Activated T-helper 2 cell treated with anti-CD3 and anti-CD28 coated beads, Interferon-gamma antibody, Interleukin-2, Interleukin-4, amounts not matched to agents 10 μg/mL and 5 μg/mL and 100 μg/mL, durations not matched to agents 14 hours and 24 hours and 36 hours (primary cell): ENCODE results near the gene PPP2R3A. TPM values are rescaled to one million over a fixed set of nuclear protein-coding genes. Genes with fewer than 3 reads are reported as not detected.
A peak's percentile ranks its signal among the peaks of the same experiment; 100 is the strongest.
"Not testable (repeated sequence)": the region's sequence is repeated elsewhere in the genome, so short reads cannot be mapped to it uniquely, and the experiment has no call there.

Experiments used
- DNase-seq: peaks from one replicate; pipeline ENCODE4 v3.0.0; 2021; ENCODE audit warnings: low spot score
- H3K27ac Mint-ChIP-seq: one replicate; pipeline ENCODE4 v1.8.0; 2021; ENCODE audit warnings: mixed read lengths
- H3K27me3 Mint-ChIP-seq: one replicate; pipeline ENCODE4 v1.8.0; 2021; ENCODE audit warnings: low read depth, mixed read lengths
- H3K36me3 Mint-ChIP-seq: one replicate; pipeline ENCODE4 v1.8.0; 2021; ENCODE audit warnings: low read depth, mixed read lengths
- H3K4me1 Mint-ChIP-seq: one replicate; pipeline ENCODE4 v1.8.0; 2021; ENCODE audit warnings: low read depth, mixed read lengths
- H3K4me3 Mint-ChIP-seq: one replicate; pipeline ENCODE4 v1.8.0; 2021; ENCODE audit warnings: low read depth, mild to moderate bottlenecking, moderate library complexity, mixed read lengths
- H3K9me3 Mint-ChIP-seq: one replicate; pipeline ENCODE4 v1.8.0; 2021; ENCODE audit warnings: mixed read lengths
- intact Hi-C: fragments of 100-400 bp; cut with micrococcal nuclease; formaldehyde crosslinking; loops from one replicate; pipeline ENCODE4 v1.15.1; 2023
- total RNA-seq: library from RNA; stranded (reverse); gene quantifications from 2 replicates; pipeline ENCODE4 v1.2.3, GENCODE V29; 2022

The PPP2R3A gene
- total RNA-seq, 1 donor from 2014 or later, result 0.09 TPM

- Mint-ChIP-seq H3K27ac (no peak overlapping the region), H3K36me3 (no peaks in the 10 kb centered on the region), H3K9me3 (no peaks in the 10 kb centered on the region), H3K4me3 (no peak overlapping the region), H3K4me1 (peaks cover 2% of the 10 kb centered on the region), H3K27me3 (peaks cover 21% of the 10 kb centered on the region)
- intact Hi-C loops, result no loop called here
- no peak for DNase-seq
These were observed 101.7 kb downstream of the PPP2R3A start for GRCh38 chr3:136067211-136067610.

GRCh38 chr3:136068708-136069107, 103.2 kb downstream of the PPP2R3A start:
- Mint-ChIP-seq H3K36me3 (no peaks in the 10 kb centered on the region), H3K4me3 (no peak overlapping the region), H3K27me3 (peaks cover 22% of the 10 kb centered on the region), H3K27ac (no peak overlapping the region), H3K9me3 (no peaks in the 10 kb centered on the region), H3K4me1 (peaks cover 2% of the 10 kb centered on the region)
- intact Hi-C loops, result no loop called here
- no peak for DNase-seq

- Mint-ChIP-seq H3K4me3 (no peak overlapping the region), H3K4me1 (peaks cover 2% of the 10 kb centered on the region), H3K36me3 (no peaks in the 10 kb centered on the region), H3K9me3 (no peaks in the 10 kb centered on the region), H3K27me3 (peaks cover 25% of the 10 kb centered on the region), H3K27ac (no peak overlapping the region)
- DNase-seq, result no peak
- intact Hi-C loops, result loop anchor here (10.0 kb wide), 2 partner anchors 745 to 1905 kb away; partner anchors contain the start of gene SLC35G2
These were observed 104.4 kb downstream of the PPP2R3A start for GRCh38 chr3:136069933-136070332.

- intact Hi-C loops, result loop anchor here (10.0 kb wide), 2 partner anchors 744 to 1904 kb away; partner anchors contain the start of gene SLC35G2
- Mint-ChIP-seq H3K9me3 (no peaks in the 10 kb centered on the region), H3K27me3 (peaks cover 25% of the 10 kb centered on the region)
These were observed 104.8 kb downstream of the PPP2R3A start for GRCh38 chr3:136070334-136070733.

GRCh38 chr3:136070953-136071949, 105.7 kb downstream of the PPP2R3A start:
- DNase-seq, result no peak
- H3K9me3 Mint-ChIP-seq, result no peaks in the 10 kb centered on the region

More at GRCh38 chr3:136070334-136070733, 104.8 kb downstream of the PPP2R3A start:
- Mint-ChIP-seq H3K27ac (no peak overlapping the region), H3K4me1 (peaks cover 4% of the 10 kb centered on the region), H3K36me3 (no peaks in the 10 kb centered on the region), H3K4me3 (no peak overlapping the region)
- DNase-seq, result no peak

GRCh38 chr3:136074546-136075170, 109.1 kb downstream of the PPP2R3A start:
- intact Hi-C loops, result loop anchor here (1.0 to 10.0 kb wide), 7 partner anchors 123 to 1900 kb away; partner anchors contain the start of genes MSL2, NCK1, SLC35G2 and STAG1
- Mint-ChIP-seq H3K9me3 (no peaks in the 10 kb centered on the region), H3K4me1 (peaks cover 5% of the 10 kb centered on the region), H3K36me3 (no peaks in the 10 kb centered on the region), H3K27ac (no peak overlapping the region), H3K4me3 (no peak overlapping the region), H3K27me3 (peaks cover 7% of the 10 kb centered on the region)
- DNase-seq, result no peak

More at GRCh38 chr3:136070953-136071949, 105.7 kb downstream of the PPP2R3A start:
- Mint-ChIP-seq H3K4me1 (peaks cover 5% of the 10 kb centered on the region), H3K27ac (no peak overlapping the region), H3K27me3 (peaks cover 23% of the 10 kb centered on the region), H3K4me3 (no peak overlapping the region), H3K36me3 (no peaks in the 10 kb centered on the region)
- intact Hi-C loops, result loop anchor here (10.0 kb wide), 2 partner anchors 744 to 1904 kb away; partner anchors contain the start of gene SLC35G2

- Mint-ChIP-seq H3K4me3 (no peak overlapping the region), H3K9me3 (no peaks in the 10 kb centered on the region), H3K4me1 (peaks cover 5% of the 10 kb centered on the region), H3K27ac (no peak overlapping the region), H3K36me3 (no peaks in the 10 kb centered on the region), H3K27me3 (peaks cover 7% of the 10 kb centered on the region)
- intact Hi-C loops, result loop anchor here (1.0 to 10.0 kb wide), 7 partner anchors 122 to 1899 kb away; partner anchors contain the start of genes MSL2, NCK1, SLC35G2 and STAG1
- peak; percentile 53 for DNase-seq
These were observed 109.8 kb downstream of the PPP2R3A start for GRCh38 chr3:136075218-136075808.

- Mint-ChIP-seq H3K27me3 (peaks cover 8% of the 10 kb centered on the region), H3K9me3 (no peaks in the 10 kb centered on the region), H3K4me3 (no peak overlapping the region), H3K27ac (no peak overlapping the region), H3K4me1 (peaks cover 5% of the 10 kb centered on the region), H3K36me3 (no peaks in the 10 kb centered on the region)
- no peak for DNase-seq
- intact Hi-C loops, result loop anchor here (1.0 to 10.0 kb wide), 7 partner anchors 121 to 1899 kb away; partner anchors contain the start of genes MSL2, NCK1, SLC35G2 and STAG1
These were observed 110.3 kb downstream of the PPP2R3A start for GRCh38 chr3:136075811-136076210.

- Mint-ChIP-seq H3K36me3 (no peaks in the 10 kb centered on the region), H3K27ac (no peak overlapping the region), H3K4me1 (peaks cover 3% of the 10 kb centered on the region), H3K4me3 (no peak overlapping the region), H3K27me3 (peaks cover 7% of the 10 kb centered on the region), H3K9me3 (peaks cover 1% of the 10 kb centered on the region)
- intact Hi-C loops, result loop anchor here (2.0 to 10.0 kb wide), 6 partner anchors 119 to 1896 kb away; partner anchors contain the start of genes MSL2, NCK1, PCCB and SLC35G2
- DNase-seq, result no peak
These were observed 113.2 kb downstream of the PPP2R3A start for GRCh38 chr3:136078421-136079364.

- H3K4me1 Mint-ChIP-seq, H3K27ac Mint-ChIP-seq, H3K36me3 Mint-ChIP-seq, DNase-seq, H3K4me3 Mint-ChIP-seq, intact Hi-C loops, H3K27me3 Mint-ChIP-seq: not testable (repeated sequence)
- peaks cover 19% of the 10 kb centered on the region for H3K9me3 Mint-ChIP-seq
These were observed 118.3 kb downstream of the PPP2R3A start for GRCh38 chr3:136083641-136084382.

- DNase-seq, H3K36me3 Mint-ChIP-seq, H3K27ac Mint-ChIP-seq, H3K4me1 Mint-ChIP-seq, H3K27me3 Mint-ChIP-seq, intact Hi-C loops, H3K4me3 Mint-ChIP-seq: not testable (repeated sequence)
- H3K9me3 Mint-ChIP-seq, result peaks cover 19% of the 10 kb centered on the region
These were observed 119.5 kb downstream of the PPP2R3A start for GRCh38 chr3:136085067-136085466.
